Bronchial epithelial cell (primary cell): ENCODE measurements around the gene ELF1. TPM values are rescaled to one million over a fixed set of nuclear protein-coding genes. Genes with fewer than 3 reads are reported as not detected.

ENCODE experiments used
- DNase-seq: peaks from one replicate; pipeline ENCODE4 v3.0.0-alpha.2; 2010; ENCODE audit warnings: low read depth
- FAIRE-seq: peaks from 2 replicates; lab custom pipeline; 2011; peaks lifted over from hg19 to GRCh38; lab: Jason Lieb, UNC
- H3K27me3 ChIP-seq: 2 replicates; pipeline ENCODE4 v1.5.1; 2011; ENCODE audit warnings: low read length; ENCODE audit not compliant: control insufficient read depth, insufficient read depth
- H3K36me3 ChIP-seq: 2 replicates; pipeline ENCODE4 v1.5.1; 2011; ENCODE audit warnings: low read length; ENCODE audit not compliant: control insufficient read depth, insufficient read depth
- H3K4me3 ChIP-seq: 2 replicates; pipeline ENCODE4 v1.5.1; 2011; ENCODE audit warnings: mild to moderate bottlenecking, low read depth, low read length, control low read depth
- total RNA-seq: library from RNA; depleted of rRNA; stranded (reverse); fragments of >200 nt; gene quantifications from 2 replicates; pipeline ENCODE4 v1.2.1, GENCODE V29; 2014
- TF ChIP-seq, protein P1 (sequence below): IDR thresholded peaks from 2 replicates; pipeline ENCODE4 v1.5.1; 2011; ENCODE audit warnings: mild to moderate bottlenecking, moderate library complexity, low read length, control low read depth, inconsistent platforms; ENCODE audit not compliant: insufficient read depth, severe bottlenecking

ELF1 gene
- total RNA-seq, 1 donor from 2014 or later = 57.7 TPM

DNA sequence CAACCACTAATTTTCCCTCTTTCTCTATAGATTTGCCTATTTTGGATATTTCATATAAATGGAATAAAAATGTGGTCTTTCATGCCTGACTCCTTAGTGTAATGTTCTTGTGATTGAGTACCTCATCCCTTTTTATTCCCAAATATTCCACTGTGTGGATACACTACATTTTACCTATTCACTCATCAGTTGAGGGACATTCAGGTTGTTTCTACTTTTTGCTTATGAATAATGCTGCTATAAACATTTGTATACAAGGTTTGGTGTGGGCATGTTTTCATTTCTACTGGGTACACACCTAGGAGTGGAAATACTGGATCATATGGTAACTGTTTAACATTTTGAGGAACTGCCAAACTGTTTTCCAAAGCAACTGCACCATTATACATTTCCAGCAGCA, 37.1 kb upstream of the ELF1 start:
- DNase-seq (no peak), FAIRE-seq (no peak)
- Histone ChIP-seq H3K4me3 (no peak overlapping the region), H3K27me3 (no peaks in the 10 kb centered on the region), H3K36me3 (no peaks in the 10 kb centered on the region)
- TF ChIP-seq, protein P1, sequence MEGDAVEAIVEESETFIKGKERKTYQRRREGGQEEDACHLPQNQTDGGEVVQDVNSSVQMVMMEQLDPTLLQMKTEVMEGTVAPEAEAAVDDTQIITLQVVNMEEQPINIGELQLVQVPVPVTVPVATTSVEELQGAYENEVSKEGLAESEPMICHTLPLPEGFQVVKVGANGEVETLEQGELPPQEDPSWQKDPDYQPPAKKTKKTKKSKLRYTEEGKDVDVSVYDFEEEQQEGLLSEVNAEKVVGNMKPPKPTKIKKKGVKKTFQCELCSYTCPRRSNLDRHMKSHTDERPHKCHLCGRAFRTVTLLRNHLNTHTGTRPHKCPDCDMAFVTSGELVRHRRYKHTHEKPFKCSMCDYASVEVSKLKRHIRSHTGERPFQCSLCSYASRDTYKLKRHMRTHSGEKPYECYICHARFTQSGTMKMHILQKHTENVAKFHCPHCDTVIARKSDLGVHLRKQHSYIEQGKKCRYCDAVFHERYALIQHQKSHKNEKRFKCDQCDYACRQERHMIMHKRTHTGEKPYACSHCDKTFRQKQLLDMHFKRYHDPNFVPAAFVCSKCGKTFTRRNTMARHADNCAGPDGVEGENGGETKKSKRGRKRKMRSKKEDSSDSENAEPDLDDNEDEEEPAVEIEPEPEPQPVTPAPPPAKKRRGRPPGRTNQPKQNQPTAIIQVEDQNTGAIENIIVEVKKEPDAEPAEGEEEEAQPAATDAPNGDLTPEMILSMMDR = no peak

DNA sequence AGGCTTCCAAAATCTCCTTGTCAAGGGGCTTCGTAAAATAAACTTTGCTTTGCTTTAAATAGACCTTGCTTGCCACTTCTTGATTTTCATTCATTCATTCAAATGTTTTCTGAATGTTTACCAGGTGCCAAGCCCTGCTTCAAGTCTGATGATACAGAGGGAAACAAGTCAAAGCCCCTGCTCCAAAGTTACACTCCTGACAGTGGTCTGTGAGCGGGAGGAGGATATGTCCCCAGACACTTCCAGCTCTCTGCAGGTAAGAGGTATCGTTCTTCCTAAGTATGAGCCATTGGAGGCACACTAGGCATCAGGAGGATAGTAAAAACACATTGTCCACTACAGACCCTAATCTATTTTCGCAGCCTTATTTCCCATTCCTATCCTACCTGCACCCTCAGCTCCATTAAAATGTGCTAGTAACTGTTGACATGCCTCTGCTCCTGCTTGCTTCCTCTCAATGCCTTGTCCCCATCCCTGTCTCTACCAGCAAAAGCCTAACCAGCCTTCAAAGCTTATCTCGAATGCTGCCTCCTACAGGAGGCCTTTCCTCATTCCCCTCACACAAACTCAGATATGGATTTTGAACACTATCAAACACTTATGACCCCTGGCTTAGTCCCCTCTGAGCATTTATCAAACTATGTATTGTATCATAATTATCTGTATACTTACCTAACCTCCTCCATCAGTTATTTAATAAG, 36.0 kb upstream of the ELF1 start:
- DNase-seq (no peak), FAIRE-seq (no peak)
- Histone ChIP-seq H3K27me3 (no peaks in the 10 kb centered on the region), H3K4me3 (no peak overlapping the region), H3K36me3 (no peaks in the 10 kb centered on the region)
- TF ChIP-seq, protein P1 = peak; percentile 46

DNA sequence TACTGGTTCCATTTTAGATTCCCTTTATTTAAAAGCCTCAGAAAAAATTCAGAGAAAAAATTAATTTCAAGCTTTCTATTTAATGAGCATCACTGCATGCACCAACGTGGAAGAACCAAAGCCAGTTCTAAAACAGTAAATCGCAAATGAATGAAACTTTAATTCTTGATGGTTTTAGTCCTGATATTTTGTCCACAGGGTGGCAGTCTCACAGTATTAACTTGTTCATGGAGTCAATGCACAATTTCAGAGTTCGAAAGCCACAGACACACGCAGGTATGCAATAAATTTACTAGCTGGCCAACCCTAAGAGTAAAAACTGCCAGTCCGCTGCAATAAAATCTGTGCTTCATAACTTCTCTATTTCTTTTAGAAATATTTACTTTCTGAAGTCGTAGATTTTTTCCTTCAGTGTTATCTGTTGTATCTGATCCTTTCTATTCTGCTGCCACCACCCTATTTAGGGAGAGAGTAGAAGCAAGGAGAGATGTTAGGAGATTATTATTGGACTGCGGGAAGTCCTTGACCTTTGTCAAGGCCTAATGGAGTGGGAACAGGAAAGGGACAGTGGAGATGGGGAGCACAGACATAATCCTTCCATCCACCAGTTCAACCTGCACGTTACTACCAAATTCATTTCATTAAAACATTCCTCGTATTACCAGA, 35.2 kb upstream of the ELF1 start:
- TF ChIP-seq, protein P1 = peak; percentile 24
- FAIRE-seq (no peak), DNase-seq (peak; percentile 56)
- H3K36me3 ChIP-seq = no peaks in the 10 kb centered on the region
- H3K27me3 ChIP-seq = no peaks in the 10 kb centered on the region
- H3K4me3 ChIP-seq = no peak overlapping the region

DNA sequence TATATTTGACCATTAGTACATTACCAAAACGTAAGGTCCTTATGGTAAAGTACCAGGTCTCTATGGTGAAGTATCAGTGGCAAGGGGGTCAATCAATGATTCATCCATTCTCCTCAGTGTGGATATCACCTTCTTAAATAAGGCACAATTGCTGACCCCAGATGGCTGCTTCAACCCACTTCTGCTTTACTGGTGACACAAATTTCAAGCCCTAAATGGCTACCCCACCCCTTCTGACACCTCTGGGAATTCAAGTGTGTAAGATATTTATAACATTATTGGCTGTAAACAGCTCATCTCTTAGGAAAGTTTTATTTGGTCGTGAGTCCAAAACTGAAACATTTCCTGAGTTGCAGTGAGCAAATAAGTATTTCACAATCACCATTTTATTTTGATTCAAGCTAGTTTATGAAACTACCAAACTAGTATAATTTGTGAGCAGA, 34.3 kb upstream of the ELF1 start:
- TF ChIP-seq, protein P1 = no peak
- FAIRE-seq (no peak), DNase-seq (peak; percentile 73)
- Histone ChIP-seq H3K4me3 (no peak overlapping the region), H3K27me3 (no peaks in the 10 kb centered on the region), H3K36me3 (no peaks in the 10 kb centered on the region)

DNA sequence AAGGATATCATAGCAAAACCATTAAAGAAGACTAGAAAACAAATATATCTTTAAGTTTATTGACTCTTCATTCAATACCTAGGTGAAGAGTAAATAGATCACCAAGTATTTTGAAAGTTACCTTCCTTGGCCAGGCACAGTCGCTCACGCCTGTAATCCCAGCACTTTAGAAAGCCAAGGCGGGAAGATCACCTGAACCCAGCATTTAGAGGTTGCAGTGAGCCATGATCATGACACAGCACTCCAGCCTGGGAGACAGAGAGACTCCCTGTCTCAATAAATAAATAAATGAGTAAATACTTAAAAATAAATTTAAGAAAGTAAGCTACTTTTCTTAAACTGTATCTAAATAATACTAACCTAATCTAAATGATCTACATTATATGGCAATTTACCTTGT, 33.3 kb upstream of the ELF1 start:
- FAIRE-seq = no peak
- Histone ChIP-seq H3K36me3 (peaks cover 3% of the 10 kb centered on the region), H3K27me3 (no peaks in the 10 kb centered on the region), H3K4me3 (no peak overlapping the region)
- DNase-seq = no peak
- TF ChIP-seq, protein P1 = no peak
